GM12878 (cell line): Measurements from ENCODE around the gene ANK2. TPM values are rescaled to one million over a fixed set of nuclear protein-coding genes. Genes with fewer than 3 reads are reported as not detected.

Experiments used
- ATAC-seq: fragments of 200-7000 bp; cut with Tn5 transposase; 3 replicates; pipeline ENCODE4 v1.9.1; 2020; ENCODE audit warnings: mild to moderate bottlenecking, moderate library complexity
- BruUV-seq: library from RNA; stranded (reverse); fragments of 400-500 nt; replicated peaks from 2 replicates; lab custom pipeline; 2021; lab: Mats Ljungman, UMichigan
- CTCF ChIA-PET: fragments of 300-600 bp; sonication (Branson Sonifier 250); formaldehyde crosslinking; extraction: SDS; loops from one replicate; lab custom pipeline; 2021; ENCODE audit warnings: inconsistent platforms; lab: Yijun Ruan, JAX
- POLR2A ChIA-PET: fragments of 350-600 bp; formaldehyde crosslinking; extraction: SDS; loops from one replicate; lab custom pipeline; 2021; ENCODE audit warnings: inconsistent platforms; lab: Charles Lee
- RAD21 ChIA-PET: fragments of 300-600 bp; sonication (Branson Sonifier 250); formaldehyde crosslinking; loops from one replicate; lab custom pipeline; 2023; ENCODE audit warnings: antibody characterized with exemption; ENCODE audit not compliant: unreplicated experiment; lab: Charles Lee
- SMC1A ChIA-PET: fragments of 300-600 bp; sonication (Branson Sonifier 250); formaldehyde crosslinking; loops from one replicate; lab custom pipeline; 2023; ENCODE audit not compliant: unreplicated experiment, uncharacterized antibody; lab: Charles Lee
- DNase-seq: peaks from one replicate; pipeline ENCODE4 v3.0.0-alpha.2; 2011; ENCODE audit warnings: low read depth, low spot score
- FAIRE-seq: peaks from 3 replicates; lab custom pipeline; 2011; peaks lifted over from hg19 to GRCh38; lab: Jason Lieb, UNC
- H2AFZ ChIP-seq: 2 replicates; pipeline ENCODE4 v1.6.0; 2011; ENCODE audit warnings: low read depth, low read length, control low read depth; ENCODE audit not compliant: control insufficient read depth
- H3K27ac ChIP-seq: 2 replicates; pipeline ENCODE4 v1.5.1; 2011; ENCODE audit warnings: control low read depth; ENCODE audit not compliant: control insufficient read depth, insufficient read depth
- H3K27me3 ChIP-seq, 2 experiments: replicated peaks in 1 of 2; 2 replicates each; pipeline versions ENCODE4 v1.6.0 to v1.6.1; 2011; ENCODE audit warnings: low read length in 1 of 2; ENCODE audit not compliant: control insufficient read depth in 2 of 2, insufficient read depth in 2 of 2
- H3K36me3 ChIP-seq, 2 experiments: 2 replicates each; pipeline ENCODE4 v1.5.1; 2011; ENCODE audit warnings: low read length in 1 of 2; ENCODE audit not compliant: control insufficient read depth in 2 of 2, insufficient read depth in 2 of 2
- H3K4me1 ChIP-seq: 2 replicates; pipeline ENCODE4 v1.6.1; 2011; ENCODE audit warnings: mild to moderate bottlenecking, low read length, moderate library complexity, mixed read lengths; ENCODE audit not compliant: control insufficient read depth, insufficient read depth
- H3K4me2 ChIP-seq: 2 replicates; pipeline ENCODE4 v1.6.0; 2011; ENCODE audit warnings: control low read depth; ENCODE audit not compliant: control insufficient read depth, insufficient read depth
- H3K4me3 ChIP-seq: fragments of 200-600 bp; sonication (generic); 2 replicates; pipeline ENCODE4 v1.5.1; 2016
- H3K79me2 ChIP-seq: 2 replicates; pipeline ENCODE4 v1.6.0; 2011; ENCODE audit warnings: low read length; ENCODE audit not compliant: control insufficient read depth, insufficient read depth
- H3K9ac ChIP-seq: 2 replicates; pipeline ENCODE4 v1.8.0; 2011; ENCODE audit warnings: low read length, control low read depth, mixed read lengths; ENCODE audit not compliant: control insufficient read depth, insufficient read depth
- H3K9me3 ChIP-seq: replicated peaks from 3 replicates; pipeline ENCODE4 v1.5.1; 2011; ENCODE audit warnings: mild to moderate bottlenecking, low read length; ENCODE audit not compliant: control insufficient read depth, insufficient read depth
- H4K20me1 ChIP-seq: 2 replicates; pipeline ENCODE4 v1.6.0; 2011; ENCODE audit not compliant: control insufficient read depth, insufficient read depth
- ASH2L ChIP-seq: fragments of 300-600, 200-600 bp; sonication (generic); IDR thresholded peaks from 2 replicates; pipeline ENCODE4 v1.6.1; 2017; ENCODE audit warnings: low read depth, mild to moderate bottlenecking, borderline replicate concordance
- BRCA1 ChIP-seq: IDR thresholded peaks from 2 replicates; pipeline ENCODE4 v1.6.1; 2011; ENCODE audit warnings: low read depth, low read length, improper control_type of control experiment
- EGR1 ChIP-seq, 2 experiments: IDR thresholded peaks; 1 replicate in 1 of 2; 2 replicates in 1 of 2; pipeline ENCODE4 v1.6.1; 2011 to 2012; ENCODE audit warnings: low read depth in 2 of 2, low read length in 2 of 2, borderline replicate concordance in 1 of 2, mild to moderate bottlenecking in 1 of 2, moderate library complexity in 1 of 2
- ELK1 ChIP-seq: IDR thresholded peaks from 2 replicates; pipeline ENCODE4 v1.6.1; 2012; ENCODE audit warnings: low read depth, low read length, improper control_type of control experiment
- NBN ChIP-seq: fragments of 450-650 bp; IDR thresholded peaks from 2 replicates; pipeline ENCODE4 v1.6.1; 2016
- NFIC ChIP-seq: IDR thresholded peaks from 2 replicates; pipeline ENCODE4 v1.6.1; 2012; ENCODE audit warnings: low read depth, mild to moderate bottlenecking, inconsistent platforms, low read length, moderate library complexity
- PAX8 ChIP-seq: fragments of 450-650 bp; IDR thresholded peaks from 2 replicates; pipeline ENCODE4 v1.6.1; 2017; ENCODE audit warnings: mild to moderate bottlenecking, moderate library complexity
- POLR2AphosphoS5 ChIP-seq: IDR thresholded peaks from 2 replicates; pipeline ENCODE4 v1.6.1; 2011; ENCODE audit warnings: mild to moderate bottlenecking, low read length, inconsistent platforms
- SREBF1 ChIP-seq: IDR thresholded peaks from 2 replicates; pipeline ENCODE4 v1.6.1; 2012; ENCODE audit warnings: mild to moderate bottlenecking, low read length
- TAF1 ChIP-seq: IDR thresholded peaks from 2 replicates; pipeline ENCODE4 v1.6.1; 2011; ENCODE audit warnings: mild to moderate bottlenecking, low read depth, low read length, borderline replicate concordance
- TARDBP ChIP-seq: IDR thresholded peaks from 2 replicates; pipeline ENCODE4 v1.6.1; 2016; ENCODE audit warnings: borderline replicate concordance
- ZBED1 ChIP-seq: IDR thresholded peaks from 2 replicates; pipeline ENCODE4 v1.6.1; 2016; ENCODE audit warnings: borderline replicate concordance
- ZBTB4 ChIP-seq: fragments of 450-650 bp; formaldehyde crosslinking; IDR thresholded peaks from 2 replicates; pipeline ENCODE4 v1.4.0; 2022; ENCODE audit warnings: mild to moderate bottlenecking, moderate library complexity
- ZNF217 ChIP-seq: fragments of 450-650 bp; IDR thresholded peaks from 2 replicates; pipeline ENCODE4 v1.6.1; 2017; ENCODE audit warnings: antibody characterized with exemption, mild to moderate bottlenecking
- ZNF384 ChIP-seq: IDR thresholded peaks from 2 replicates; pipeline ENCODE4 v1.6.1; 2012; ENCODE audit warnings: low read depth, mild to moderate bottlenecking, low read length, improper control_type of control experiment, borderline replicate concordance
- ZNF622 ChIP-seq: fragments of 450-650 bp; IDR thresholded peaks from 2 replicates; pipeline ENCODE4 v1.6.1; 2017; ENCODE audit warnings: mild to moderate bottlenecking, inconsistent platforms
- WGBS: methylation state at CpG from one replicate; pipeline ENCODE4 v1.1.6; 2016; ENCODE audit warnings: low lambda C conversion rate; ENCODE audit not compliant: insufficient replicate concordance, insufficient coverage; ENCODE audit errors: missing lambda C conversion rate; 5-methylcytosine and 5-hydroxymethylcytosine counted together
- in situ Hi-C: fragments of 300-500 bp; cut with MboI; formaldehyde crosslinking; loops from 9 replicates; pipeline ENCODE4 v1.14.3; 2018; ENCODE audit warnings: mixed read lengths
- intact Hi-C: fragments of 100-400 bp; cut with micrococcal nuclease; formaldehyde crosslinking; loops from one replicate; pipeline ENCODE4 v1.14.2; 2022; ENCODE audit not compliant: unreplicated experiment
- polyA plus RNA-seq, 11 experiments: library from polyadenylated mRNA; depleted of rRNA in 4 of 11; unstranded in 6 of 11; stranded (reverse) in 5 of 11; fragments of >200 nt; fragmentation: Nextera tagmentation in 4 of 11; fragmentation: Illumina TruSeq in 1 of 11; extraction: Ambion mirVana in 4 of 11; extraction: Trizol in 1 of 11; gene quantifications; 1 replicate in 1 of 11; 2 replicates in 10 of 11; pipeline versions ENCODE4 v1.2.1 to v1.2.3, GENCODE V29; 2011 to 2016; ENCODE audit warnings: inconsistent platforms in 2 of 11, missing spikeins in 2 of 11, low read depth in 1 of 11
- total RNA-seq, 4 experiments: library from RNA; depleted of rRNA in 3 of 4; stranded (reverse); fragments of >200 nt in 3 of 4; fragmentation: Illumina TruSeq in 1 of 4; extraction: Trizol in 1 of 4; gene quantifications; 2 replicates each; pipeline versions ENCODE4 v1.2.1 to v1.2.3, GENCODE V29; 2013 to 2021

Gene ANK2
- total and polyA plus RNA-seq, 10 of the 15 experiments (the other 5 are each of a cell fraction or from before 2014, with no cell fraction given): 1.6 to 13.0 (median 4.1) TPM

DNA sequence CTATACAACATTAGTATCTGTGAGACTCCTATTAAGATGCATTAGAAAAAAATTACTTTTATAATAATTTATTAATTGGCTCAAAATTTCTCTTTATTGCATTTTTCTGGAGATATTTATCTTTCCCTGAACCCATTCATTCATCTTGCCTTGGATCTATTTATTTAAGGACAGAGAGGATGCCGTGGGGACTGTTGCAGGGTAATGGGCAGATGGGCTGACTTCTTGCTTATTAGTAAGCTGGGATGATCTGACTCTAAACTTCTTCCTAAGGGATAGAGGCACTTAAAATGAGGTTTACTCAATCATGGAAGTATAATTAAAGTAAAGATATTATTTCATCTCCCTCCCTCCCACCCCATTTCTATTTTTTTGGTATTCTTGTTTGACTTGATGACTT is 18.2 kb upstream of the ANK2 start:
- WGBS: 92% methylated on average over 1 of the region's 1 CpG
- no TSS peak for BruUV-seq
- H3K27me3 ChIP-seq: no peaks in the 10 kb centered on the region
- ChIA-PET CTCF (interaction anchor here (1.4 kb wide), 1 partner anchor 80 kb away, joined by 5 read pairs; no protein-coding TSS in a partner anchor), RAD21 (interaction anchor here (0.6 kb wide), 1 partner anchor 411 kb away, joined by 3 read pairs; no protein-coding TSS in a partner anchor), SMC1A (interaction anchor here (0.8 to 1.4 kb wide), 2 partner anchors 10 to 14 kb away, joined by 3 to 5 read pairs; no protein-coding TSS in a partner anchor), POLR2A (no interaction called here)
- TF ChIP-seq EGR1 (IDR thresholded peaks at IDR 0.05; ENCODE audit: borderline replicate concordance in 1 of 2, low read depth in 2 of 2, low read length in 2 of 2) (no peak), BRCA1 (no peak), SREBF1 (no peak), TAF1 (no peak), ELK1 (no peak), ZNF384 (no peak), TARDBP (no peak), ZBTB4 (CRISPR knock-in tag) (no peak), POLR2AphosphoS5 (no peak), PAX8 (no peak), NFIC (no peak), ZBED1 (no peak), ZNF217 (no peak), ZNF622 (no peak), ASH2L (no peak), NBN (no peak)
- no peaks in the 10 kb centered on the region for H3K79me2 ChIP-seq
- in situ Hi-C loops (no loop called here), intact Hi-C loops (no loop called here)
- H3K4me3 ChIP-seq: no peak overlapping the region
- no peak overlapping the region for H3K4me2 ChIP-seq
- no peaks in the 10 kb centered on the region for H4K20me1 ChIP-seq
- no peak for FAIRE-seq
- H3K27ac ChIP-seq: no peak overlapping the region
- ATAC-seq: no peak
- H3K4me1 ChIP-seq: no peaks in the 10 kb centered on the region
- H3K9me3 ChIP-seq: no peaks in the 10 kb centered on the region
- H3K9ac ChIP-seq: no peak overlapping the region
- no peak for DNase-seq
- no peak overlapping the region for H2AFZ ChIP-seq
- no peaks in the 10 kb centered on the region for H3K36me3 ChIP-seq
